Measurements from ENCODE around the gene ALOX12B.
A peak's percentile ranks its signal among the peaks of the same experiment; 100 is the strongest.
"Not testable (repeated sequence)": the region's sequence is repeated elsewhere in the genome, so short reads cannot be mapped to it uniquely, and the experiment has no call there.

ALOX12B gene

DNA sequence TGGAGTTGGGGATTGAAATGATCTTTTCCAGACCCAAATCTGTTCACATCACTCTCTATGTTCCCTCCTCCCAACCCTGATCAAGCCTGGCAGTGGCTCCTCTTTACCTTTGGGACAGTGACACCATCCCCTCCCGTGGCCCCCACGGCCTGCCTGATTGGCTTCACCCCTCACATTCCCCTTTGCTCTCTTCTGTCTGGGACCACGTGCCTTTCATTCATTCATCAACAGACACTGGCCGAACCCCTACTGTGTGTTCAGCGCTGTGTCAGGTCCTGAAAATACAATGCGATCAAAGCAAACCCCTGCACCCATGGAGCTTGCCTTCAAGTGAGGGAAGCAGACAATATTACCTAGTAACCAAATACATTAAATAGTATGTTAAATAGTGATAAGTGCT lies 2.2 kb upstream of the ALOX12B start:
- no peak for DNase-seq (ENCODE audit: low read depth in 2 of 3, low spot score in 1 of 3)

DNA sequence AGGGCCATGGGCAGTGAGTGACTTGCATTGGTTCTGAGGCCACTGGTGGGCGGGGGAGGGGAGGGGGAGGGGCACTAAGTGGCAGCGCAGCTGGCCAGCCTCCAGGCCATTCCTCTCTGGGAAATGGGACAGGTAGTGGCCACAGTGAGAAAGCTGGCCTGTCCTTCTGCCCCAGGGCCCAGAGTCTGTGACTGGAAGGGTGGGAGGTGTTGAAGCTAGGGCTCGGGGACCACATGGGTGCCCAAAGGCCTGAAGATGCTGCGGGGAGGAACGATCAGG lies 375 bp upstream of the ALOX12B start:
- DNase-seq (ENCODE audit: low read depth in 2 of 3, low spot score in 1 of 3), result no peak

DNA sequence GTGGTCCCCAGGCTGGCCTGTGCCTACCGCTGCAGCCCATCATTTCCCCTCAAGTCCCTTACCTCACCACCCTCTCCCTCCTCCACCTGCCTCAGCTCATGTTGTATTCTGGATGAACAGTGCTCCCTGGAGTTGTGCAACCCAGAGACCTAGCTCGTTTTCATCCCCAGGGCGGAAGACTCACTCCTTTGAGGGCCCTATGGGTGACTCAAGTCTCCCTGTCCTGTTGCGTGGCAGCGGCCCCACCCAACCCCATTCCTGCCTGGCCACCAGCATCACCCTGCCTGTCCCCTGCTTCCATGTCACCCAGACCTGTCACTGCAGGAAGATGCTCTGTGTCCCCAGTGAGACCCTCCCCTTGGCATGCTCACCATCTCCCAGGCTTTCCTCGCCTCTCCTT lies 3.3 kb downstream of the ALOX12B start:
- no peak for DNase-seq (ENCODE audit: low read depth in 2 of 3, low spot score in 1 of 3)

DNA sequence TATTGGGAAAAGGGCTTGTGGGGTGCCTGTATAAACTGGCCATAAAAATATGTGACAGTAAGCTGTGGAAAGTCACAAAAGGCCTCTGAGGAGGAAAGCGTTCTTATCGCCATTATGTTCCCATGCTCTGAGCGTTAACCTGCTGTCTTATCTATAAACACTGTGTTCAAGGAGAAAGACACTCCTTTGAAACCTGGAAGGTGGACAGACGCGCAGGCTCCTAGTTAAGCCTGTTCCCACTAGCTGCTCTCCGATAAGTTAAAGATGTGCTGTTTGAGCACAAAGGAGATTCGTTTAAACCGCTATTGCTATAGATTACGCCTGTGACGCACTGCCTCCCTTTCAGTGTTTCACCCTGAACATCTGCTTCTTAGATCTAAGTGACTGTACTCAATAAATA lies 5.2 kb downstream of the ALOX12B start:
- DNase-seq (ENCODE audit: low read depth in 2 of 3, low spot score in 1 of 3), result no peak

DNA sequence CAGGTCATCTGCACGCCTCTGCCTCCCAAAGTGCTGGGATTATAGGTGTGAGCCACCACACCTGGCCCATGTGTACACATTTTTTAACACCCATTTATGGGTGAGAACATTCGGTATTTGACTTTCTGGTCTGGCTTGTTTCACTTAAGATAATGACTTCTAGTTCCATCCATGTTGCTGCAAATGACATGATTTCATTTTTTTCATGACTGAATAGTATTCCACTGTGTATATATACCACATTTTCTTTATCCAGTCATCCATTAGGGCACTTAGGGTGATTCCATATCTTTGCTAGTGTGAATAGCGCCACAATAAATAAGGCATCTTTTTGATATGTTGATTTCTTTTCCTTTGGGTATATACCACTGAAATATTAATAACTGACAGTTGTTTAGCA lies 5.6 kb downstream of the ALOX12B start:
- no peak for DNase-seq (ENCODE audit: low read depth in 2 of 3, low spot score in 1 of 3)

DNA sequence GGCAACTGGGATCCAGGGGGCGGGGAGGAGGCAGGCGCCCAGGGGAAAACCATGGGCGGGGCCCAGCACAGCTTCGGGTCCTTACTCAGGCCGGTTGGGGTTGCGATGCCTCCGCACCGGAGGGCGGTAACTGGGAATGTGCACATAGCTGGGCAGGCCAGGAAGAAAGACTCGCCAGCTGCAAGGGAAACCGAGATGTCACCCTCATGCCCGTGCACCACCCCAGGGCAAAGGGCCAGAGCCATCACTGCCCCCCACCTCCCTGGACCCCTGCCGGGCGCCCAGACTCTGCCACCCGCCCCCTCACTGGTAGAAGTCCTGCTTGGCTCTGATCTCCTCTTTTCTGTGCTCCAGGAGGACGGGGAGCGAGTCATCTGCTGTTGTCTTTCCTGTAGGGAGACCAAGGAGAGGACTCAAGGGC lies 6.7 kb downstream of the ALOX12B start:
- no peak for DNase-seq (ENCODE audit: low read depth in 2 of 3, low spot score in 1 of 3)

DNA sequence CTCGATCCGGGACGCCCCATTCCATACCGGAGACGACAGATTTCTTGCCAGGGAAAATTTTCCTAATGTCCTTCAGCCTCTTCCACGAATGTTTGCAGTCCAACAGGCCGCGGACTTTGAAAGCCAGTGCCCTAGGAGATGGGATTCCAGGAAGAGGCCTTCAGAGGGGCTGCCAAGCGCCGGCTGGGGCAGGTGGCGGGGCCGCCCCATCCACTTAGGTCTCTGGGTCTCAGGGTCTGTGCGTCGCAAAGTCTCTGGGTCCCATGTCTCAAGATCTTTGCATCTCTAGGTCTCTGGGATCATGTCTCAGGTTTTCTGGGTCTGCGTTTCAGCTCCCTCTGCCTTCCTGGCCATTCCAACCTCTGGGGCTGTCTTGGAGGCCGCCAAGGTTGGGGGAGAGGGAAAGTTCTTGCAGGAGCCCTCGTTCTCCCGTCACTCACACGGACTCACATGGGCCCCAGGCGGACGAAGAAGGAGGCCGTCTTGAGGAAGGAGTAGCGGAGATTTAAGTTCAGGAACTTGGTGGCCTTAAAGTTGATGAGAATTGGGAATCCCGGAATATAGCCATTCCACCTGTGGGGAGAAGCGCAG lies 7.2 kb downstream of the ALOX12B start:
- no peak for DNase-seq (ENCODE audit: low read depth in 2 of 3, low spot score in 1 of 3)

DNA sequence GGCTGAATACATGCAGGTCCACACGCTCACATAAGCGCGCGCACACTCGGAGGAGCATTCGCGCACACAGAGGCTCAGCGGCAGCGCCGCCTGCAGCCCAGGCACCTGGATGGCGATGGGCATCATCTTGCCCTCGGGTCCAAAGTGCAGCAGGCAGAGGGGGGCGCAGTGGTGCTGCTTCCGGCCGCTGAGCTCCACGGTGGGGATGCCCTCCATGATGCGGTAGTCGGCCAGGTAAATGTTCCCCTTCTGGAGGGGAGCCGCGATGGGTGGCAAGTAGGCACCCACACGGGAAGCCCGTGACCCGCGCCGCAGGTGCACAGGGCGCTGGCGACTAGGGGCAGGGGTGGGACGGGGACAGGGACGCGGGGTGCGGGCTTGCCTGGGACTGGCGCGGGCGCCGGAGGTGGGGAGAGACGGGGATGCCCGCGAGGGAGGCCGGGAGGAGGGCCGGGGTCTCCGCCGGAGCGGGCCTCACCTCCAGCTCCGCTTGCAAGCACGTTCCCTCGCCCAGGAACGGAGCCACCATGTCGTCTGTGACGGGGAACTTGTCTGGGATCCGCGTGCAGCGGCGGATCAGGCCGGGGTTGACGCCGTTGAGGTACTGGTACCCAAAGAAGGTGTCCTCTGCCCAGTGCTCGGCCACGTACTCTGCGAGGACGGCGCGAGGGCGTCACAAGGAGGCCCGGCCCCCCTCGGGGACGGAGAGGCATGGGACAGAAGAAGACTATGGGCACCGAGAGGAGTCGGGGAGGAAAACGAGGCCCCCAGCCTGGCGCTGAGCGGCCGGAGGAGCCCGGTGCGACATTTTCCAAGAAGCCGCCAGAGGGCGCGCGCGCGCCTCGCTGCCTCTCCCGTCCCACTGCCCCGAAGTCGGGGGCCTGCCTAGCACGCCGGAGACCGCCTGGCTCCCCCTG lies 8.0 kb downstream of the ALOX12B start:
- peak; percentile 68 to 79 (median 75) for DNase-seq (ENCODE audit: low read depth in 2 of 3, low spot score in 1 of 3)

DNA sequence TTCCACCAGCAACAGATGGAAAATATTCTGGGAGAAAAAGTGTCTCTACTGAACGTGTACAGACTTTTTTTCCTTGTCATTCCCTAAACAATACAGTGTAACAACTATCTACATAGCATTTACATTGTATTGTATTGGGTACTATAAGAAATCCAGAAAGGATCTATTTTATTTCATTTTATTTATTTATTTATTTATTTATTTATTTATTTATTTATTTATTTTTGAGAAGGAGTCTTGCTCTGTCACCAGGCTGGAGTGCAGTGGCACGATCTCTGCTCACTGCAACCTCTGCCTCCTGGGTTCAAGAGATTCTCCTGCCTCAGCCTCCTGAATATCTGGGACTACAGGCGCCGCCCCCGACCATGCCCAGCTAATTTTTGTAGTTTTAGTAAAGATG lies 9.6 kb downstream of the ALOX12B start:
- DNase-seq (ENCODE audit: low read depth in 2 of 3, low spot score in 1 of 3), result not testable (repeated sequence)

DNA sequence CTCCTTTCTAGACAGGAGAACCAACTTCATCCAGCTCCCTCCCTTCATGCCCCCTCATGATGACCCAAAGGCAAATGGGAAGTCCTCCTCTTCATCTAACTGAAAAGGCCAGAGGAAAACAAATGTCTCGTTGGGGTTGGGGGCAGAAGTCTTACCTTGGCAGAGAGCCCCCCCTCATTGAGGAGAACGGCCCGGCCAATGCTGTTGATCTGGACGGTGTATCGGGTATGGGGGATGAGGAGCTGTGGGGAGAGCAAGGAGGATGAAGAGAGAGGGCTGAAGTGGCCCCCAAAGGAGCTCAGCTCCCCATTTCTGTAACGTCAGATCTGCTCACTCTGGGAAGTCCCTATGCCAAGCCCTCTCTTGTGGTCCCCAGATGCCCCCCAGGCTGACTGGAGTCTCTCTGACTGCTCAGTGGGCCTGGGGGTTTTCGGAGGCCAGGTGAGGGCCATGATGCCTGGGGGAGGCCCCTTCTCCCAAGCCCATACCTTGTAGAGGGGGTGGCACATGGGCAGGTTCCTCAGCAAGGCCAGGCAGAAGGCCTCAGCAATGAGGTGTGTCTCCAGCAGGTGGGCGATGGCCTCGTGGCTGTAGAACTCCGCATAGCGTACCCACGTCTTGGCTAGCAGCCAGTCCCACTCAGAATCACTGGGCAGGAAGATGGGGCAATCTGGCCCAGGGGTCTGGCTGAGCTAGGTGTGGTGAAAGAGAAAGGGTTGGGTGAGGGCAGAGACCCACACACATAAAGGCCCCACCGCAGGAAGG lies 10.8 kb downstream of the ALOX12B start:
- no peak for DNase-seq (ENCODE audit: low read depth in 2 of 3, low spot score in 1 of 3)

DNA sequence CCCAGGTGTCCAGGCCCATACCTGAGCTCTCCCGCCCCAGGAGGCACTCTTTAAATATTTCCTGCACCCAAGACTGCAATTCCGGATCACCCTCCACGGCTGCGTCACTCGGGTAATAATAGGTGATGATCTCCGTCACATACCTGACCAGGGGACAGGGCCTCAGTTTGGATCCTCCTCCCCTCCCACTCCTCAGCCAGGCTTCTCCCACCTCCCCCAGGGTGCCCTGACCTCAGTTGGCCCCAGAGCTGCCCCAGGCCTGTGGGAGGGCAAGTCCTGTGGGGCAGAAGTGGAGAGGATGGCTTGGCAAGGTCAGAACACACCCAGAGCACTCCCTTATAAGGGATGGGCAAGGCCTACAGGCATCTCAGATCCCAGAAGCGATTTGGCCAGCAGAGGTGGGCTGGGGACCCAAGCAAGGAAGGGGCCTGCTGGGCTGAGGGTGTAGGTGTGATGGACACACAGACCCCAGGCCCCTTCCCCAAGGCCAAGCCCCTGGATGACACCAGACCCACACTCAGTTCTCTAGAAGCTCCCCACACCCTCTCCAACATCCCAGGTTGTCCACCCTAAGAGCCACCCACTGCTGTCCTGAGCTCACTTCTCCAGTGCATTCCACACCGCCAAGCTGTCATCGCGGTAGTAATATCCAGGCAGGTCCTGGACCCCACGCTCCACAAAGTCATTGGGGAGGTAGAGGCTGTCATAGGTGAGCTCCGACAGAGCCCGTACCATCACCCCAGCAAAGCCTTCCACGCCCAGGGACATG lies 11.8 kb downstream of the ALOX12B start:
- DNase-seq (ENCODE audit: low read depth in 2 of 3, low spot score in 1 of 3), result no peak

DNA sequence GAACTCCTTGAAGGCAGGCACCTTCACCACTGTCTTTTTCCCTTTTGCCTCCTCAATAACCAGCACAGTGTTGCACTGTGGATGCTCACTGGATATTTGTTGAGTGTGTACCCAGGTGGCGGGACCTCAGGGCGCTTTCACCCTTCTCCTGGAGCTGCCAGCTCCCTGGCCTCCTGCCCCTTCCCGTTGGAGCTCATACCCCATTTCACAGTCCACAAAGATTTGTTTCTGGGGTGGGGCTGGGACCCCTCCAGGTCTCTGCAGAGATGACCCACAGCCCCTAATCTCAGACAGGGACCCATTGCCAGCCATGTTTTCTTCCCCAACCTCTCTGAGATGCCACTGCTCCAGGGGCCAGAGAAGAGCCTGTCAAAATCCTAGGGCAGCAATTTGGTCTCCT lies 12.4 kb downstream of the ALOX12B start:
- DNase-seq (ENCODE audit: low read depth in 2 of 3, low spot score in 1 of 3), result no peak

DNA sequence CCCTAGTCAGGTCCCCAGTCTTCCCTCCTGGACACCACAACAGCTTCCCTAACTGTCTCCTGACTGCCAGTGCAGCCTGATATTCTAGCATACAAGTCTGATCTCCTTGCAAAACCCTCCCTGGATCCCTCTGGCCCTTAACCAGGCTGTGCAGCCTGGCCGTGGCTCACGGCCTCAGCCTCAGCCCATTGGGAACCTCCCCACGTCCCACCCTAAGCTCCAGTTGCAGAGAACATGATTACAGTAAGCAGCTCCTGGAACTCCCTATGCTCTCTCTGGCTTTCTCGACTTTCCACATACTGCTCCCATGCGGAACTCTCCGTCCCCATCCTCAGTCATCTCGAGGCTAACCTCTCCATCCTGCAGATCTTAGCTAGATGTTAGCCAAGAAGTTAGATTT lies 13.0 kb downstream of the ALOX12B start:
- DNase-seq (ENCODE audit: low read depth in 2 of 3, low spot score in 1 of 3), result no peak

DNA sequence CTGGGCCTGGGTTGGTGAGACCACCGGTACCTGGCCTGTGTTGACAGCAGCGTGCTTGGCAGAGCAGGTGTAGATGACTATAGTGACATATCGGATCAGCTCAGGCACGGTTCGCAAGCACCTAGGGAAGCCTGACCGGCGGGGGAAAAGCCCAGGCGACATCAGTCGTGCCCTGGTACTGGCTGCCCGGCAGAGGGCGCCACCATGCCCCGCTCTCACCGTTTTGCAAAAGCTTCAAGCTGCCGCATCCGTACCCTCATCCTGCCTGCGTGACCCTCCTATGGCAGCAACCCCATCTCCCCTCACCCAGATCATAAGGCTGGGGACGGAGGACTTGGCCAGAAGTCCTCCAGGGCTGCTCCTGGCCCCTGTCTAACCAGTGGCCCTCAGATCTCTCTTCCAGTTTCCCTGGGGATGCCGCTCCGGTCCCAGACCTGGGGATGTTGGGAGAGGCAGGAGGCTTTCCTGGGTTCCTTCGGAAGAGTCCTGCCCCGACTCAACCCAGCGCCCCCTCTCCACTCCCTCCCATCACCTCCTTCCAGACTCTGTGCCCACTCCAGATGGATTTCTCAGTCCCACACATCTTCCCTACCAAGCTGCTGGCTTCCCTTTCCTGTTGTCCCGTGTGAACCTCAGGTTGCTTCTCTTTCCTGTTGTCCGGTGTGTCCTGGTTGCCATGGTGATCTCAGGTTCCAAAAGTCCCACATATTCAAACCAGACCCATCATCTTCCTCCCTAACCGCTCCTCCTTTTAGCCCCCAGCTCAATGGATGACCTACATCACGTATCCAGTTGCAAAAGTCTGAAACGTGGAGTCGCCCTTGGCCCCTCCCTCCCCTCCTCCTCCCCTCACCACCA lies 13.7 kb downstream of the ALOX12B start:
- DNase-seq (ENCODE audit: low read depth in 2 of 3, low spot score in 1 of 3), result peak; percentile 72 to 84 (median 83)

DNA sequence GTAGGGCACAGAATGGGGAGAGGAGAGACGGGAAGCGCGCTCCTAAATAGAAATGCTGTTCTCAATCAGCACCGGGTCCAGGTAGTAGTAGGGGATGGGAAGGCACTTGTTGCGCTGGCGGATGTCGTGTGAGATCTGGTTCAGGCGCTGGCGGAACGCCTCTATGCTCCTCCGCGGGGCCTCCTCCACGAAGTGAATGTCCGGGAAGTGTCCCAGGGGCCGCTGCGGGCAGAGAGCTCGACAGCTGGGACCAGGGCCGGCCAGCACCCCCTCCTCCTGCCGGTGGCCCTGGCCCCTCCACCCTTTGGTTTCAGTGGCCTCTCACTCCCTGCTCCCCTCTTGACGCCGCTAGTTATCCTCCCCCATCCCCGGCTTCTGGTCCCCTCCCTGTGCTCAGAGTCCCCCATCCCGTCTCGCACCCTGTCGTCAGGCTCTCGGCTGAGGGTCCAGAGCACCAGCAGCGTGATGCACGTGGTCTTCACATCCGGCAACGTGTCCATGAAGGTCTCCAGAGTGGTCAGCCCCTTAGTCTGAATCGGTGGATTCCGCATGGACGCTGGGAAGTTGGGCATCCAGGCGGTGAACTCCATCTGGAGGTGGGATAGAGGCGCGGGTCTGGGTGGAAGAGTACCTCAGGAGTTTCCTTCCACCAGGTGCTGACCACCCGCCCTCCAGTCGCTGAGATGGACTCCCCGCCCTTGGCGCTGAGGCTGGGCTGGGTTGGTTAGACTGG lies 14.6 kb downstream of the ALOX12B start:
- no peak for DNase-seq (ENCODE audit: low read depth in 2 of 3, low spot score in 1 of 3)

DNA sequence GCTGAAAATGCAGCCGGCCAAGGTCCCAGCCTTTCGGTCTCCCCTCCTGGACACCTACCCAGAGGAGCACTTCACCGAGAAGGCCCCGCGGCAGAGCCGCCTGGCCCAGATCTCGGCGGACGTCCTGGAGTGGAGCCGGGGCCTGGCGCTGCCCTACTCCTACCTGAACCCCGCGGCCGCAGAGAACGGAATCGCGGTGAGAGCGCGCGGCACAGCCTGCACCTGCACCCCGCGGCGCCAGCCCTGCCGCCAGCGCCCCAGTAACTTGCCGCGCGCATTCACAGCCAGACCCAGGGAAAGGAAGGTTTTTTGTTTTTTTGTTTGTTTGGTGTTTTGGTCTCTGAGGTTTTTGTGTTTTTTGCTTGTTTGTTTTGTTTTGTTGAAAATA lies 15.2 kb downstream of the ALOX12B start:
- DNase-seq (ENCODE audit: low read depth in 2 of 3, low spot score in 1 of 3), result no peak

DNA sequence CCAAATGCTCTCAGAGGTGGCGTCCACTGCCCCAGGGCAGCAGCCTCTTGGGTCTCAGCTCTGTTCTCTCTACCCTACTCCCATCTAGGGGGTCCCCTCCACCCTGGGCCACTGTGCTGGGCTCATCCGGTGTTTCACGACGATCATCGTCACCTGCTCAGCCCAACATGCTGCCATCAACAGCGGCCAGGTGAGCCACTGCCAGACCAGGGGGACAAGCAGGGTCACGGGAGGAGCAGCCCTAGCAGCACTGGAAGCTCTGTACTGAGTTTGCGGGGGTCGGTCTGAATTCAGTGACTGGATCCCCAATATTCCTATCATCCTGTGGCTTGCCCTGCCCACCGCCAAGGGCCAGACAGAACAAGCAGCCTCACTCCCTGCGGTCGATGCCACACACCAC lies 16.0 kb downstream of the ALOX12B start:
- DNase-seq (ENCODE audit: low read depth in 2 of 3, low spot score in 1 of 3), result no peak

DNA sequence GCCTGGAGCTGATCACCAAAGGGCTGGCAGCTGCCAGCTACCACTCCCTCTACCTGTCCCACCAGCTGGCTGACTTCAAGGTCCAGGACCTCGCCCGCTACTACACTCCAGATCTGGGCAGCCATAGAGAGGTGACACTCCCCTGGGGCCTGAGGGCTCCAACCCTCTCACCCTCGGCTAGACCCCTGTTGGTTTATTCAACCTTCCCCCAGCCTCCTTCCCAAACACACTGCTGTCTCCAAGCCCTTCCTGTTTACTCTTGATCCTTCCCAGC lies 18.0 kb downstream of the ALOX12B start:
- no peak for DNase-seq (ENCODE audit: low read depth in 2 of 3, low spot score in 1 of 3)

DNA sequence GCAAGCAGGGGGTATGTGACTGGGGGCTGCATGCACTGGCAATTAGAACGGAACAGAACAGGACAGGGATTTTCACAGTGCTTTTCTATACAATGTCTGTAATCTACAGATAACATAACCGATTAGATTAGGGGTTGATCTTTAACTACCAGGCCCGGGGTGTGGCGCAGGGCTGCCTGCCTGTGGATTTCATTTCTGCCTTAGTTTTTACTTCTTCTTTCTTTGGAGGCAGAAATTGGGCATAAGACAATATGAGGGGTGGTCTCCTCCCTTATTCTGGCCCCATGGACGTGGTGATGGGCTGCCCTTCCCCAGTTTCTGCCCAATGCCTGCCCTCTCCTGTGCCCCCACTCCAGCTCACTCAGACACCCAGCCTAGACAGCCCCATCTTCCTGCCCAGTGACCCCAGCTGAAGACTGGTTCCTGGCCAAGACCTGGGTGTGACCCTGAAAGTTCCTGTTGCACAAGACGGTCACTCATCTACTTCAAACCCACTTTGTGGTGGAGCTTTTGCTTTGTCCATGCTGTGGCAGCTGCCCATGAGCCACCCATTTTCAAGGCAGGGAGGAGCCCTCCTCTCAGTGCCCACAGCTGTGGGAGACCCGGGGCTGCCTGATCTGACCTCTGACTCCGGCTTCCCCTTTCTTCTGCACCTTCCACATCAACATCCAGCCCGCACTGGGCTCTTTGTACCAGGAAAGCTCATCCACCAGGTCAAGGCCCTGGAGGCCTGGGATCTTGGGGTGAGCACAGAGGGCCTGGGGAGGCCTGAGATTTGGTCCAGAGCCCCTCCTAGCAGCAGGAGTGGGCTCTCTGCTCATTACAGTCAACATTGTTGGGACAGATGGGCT lies 18.6 kb downstream of the ALOX12B start:
- no peak for DNase-seq (ENCODE audit: low read depth in 2 of 3, low spot score in 1 of 3)

Data from stimulated activated CD4-positive, alpha-beta T cell treated with anti-CD3 and anti-CD28 coated beads, Interleukin-12 subunit alpha, Interleukin-12 subunit beta, amount 100 ng/mL, for 48 hours (primary cell).